NCI-H510A treated with DMSO at 0.1 percent for 48 hours (cell line): Measurements from ENCODE around the gene HRK.

ENCODE experiments used
- DNase-seq: peaks from one replicate; lab custom pipeline; 2025; lab: John Stamatoyannopoulos, UW

HRK gene

DNA sequence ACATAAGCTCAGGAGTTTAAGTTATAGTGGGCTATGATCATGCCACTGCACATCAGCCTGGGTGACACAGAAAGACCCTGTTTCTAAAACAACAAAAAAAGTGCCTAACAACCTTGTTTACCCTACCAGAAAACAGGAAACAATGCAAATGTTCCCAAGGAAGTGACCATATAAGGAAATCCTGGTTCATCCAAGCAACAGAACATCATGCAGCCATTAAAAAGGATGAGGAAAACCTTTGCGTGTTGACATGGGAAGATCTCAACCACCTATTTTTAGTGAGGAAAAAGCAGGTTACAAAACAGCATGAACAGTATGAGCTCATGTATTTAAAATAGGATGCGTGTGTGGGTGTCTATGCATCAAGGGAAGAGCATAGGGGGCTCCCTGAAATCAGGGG is 13.7 kb downstream of the HRK start:
- no peak for DNase-seq

DNA sequence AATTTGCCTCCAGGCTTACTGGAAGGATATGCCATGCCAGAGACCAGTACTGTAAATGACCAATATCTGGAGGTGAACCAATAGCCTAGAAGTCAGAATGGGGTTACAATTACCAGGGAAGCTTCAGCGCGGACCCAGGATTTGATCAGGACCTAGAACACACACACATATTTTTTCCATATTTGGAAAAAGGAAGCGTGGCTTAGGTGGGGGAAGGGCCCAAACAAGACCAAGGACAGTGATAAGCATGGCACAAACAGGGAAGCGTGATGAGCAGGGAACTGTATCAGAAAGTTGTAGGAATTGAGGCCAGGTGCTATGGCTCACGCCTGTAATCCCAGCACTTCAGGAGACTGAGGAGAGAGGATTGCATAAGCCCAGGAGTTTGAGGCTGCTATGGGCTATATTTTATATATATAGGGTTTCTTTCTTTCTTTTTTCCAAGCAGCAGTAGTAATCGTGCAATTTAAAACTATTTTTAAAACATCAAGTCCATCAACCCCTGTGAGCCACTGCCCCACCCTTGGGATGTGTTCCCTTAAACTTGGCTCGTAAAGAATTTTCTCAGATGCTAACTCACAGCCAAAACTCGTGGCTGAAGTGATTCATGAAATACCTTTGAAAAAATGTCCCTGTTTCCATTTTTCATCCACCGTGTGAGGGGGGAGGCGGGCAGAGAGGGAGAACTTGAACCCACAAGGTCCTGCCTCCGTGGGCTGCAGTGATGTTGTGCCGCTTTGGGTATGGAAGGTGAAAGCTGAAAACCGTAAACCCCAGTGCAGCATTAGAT is 16.7 kb downstream of the HRK start:
- no peak for DNase-seq

DNA sequence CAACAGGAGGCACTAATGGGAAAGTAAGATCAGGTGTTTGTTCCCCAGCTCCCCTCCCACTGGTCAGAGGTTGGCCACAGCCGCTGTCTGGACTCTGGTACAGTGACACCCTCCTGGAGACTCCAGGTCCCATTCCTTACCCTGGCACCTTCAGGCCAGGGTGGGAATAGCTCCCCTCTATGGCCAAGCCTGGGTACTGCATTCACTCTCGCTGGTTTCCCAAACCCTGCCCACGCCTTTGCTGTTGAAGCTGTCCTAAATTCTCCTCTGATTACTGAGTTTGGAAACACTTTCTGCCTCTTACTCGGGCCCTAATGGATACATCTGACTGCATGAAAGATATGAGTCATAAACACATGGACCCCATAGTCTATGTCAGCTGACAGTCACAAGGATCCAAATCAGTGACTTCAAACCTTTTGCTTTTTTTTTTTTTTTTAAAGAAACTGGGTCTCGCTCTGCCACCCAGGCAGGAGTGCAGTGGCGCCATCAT is 17.9 kb downstream of the HRK start:
- no peak for DNase-seq

DNA sequence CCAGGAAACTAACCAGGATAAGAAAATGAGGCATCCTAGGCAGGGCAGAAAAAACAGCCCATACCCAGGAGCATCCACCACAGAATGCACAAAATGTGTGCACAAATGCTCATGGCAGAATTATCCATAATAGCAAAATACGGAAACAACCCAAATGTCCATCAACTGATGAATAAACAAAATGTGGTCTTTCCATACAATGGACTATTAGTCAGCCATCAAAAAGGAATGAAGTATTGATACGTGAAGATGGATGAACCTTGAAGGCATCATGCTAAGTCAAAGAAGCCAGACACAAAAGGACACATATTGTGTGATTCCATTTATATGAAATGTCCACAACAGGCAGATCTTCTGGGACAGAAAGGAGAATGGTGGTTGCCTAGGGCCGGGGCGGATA is 19.1 kb downstream of the HRK start:
- no peak for DNase-seq

DNA sequence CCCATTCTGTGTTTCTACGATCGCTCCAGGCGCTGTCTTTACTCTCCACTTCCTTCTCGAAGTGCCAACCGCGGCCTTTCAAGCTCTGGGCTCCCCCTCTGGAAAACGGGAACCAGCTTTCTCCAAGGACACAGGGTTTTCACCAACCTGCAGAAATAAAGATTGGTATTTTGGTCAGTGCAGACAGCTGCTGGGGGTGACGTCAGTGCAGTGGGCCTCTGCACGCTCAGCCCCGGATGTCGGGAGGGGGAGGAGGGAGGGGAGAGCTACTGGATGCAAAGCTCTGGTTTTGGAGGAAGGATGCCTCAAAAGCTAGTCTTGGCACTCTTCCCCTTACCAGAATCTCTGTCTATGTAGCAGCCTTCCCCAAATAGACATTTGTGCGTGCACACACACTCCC is 19.9 kb downstream of the HRK start:
- peak; percentile 88 for DNase-seq

DNA sequence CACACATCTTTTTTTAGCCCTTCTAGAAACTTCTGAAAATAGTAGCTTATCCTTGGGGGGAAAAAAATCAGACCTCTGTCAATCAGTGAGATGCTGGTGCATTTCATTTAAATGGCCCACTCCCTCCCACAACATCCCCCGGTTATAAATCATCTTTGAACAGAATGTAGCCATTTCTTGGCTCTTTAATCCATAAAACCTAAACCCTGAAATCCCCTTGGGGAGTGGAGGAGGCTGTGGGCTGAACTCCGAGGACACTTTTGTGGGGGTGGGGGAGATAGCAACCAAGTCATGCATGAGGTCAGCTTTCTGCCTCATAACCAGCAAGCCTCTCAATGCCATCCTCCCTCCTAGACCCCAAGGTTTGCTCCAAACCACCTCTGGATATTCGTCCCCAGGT is 21.0 kb downstream of the HRK start:
- DNase-seq = no peak

DNA sequence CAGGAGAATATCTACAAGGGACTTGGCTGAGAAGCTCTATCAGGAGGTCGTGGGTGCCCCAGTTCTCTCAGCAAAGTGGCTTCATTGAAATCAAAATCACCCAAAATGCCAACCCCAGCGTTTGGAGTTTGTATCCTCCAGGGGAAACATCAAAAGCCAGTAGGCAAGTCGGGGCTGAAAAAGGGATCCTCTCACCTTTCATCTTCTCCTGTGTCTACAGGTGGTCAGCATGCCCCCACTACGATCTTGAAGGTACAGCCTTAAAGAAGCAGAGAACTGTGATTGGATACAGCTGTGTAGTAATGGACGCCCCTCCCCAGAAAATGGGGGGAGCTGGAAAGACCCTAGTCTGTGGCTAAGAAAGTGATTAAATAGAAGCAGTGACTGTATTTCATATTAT is 22.2 kb downstream of the HRK start:
- no peak for DNase-seq

DNA sequence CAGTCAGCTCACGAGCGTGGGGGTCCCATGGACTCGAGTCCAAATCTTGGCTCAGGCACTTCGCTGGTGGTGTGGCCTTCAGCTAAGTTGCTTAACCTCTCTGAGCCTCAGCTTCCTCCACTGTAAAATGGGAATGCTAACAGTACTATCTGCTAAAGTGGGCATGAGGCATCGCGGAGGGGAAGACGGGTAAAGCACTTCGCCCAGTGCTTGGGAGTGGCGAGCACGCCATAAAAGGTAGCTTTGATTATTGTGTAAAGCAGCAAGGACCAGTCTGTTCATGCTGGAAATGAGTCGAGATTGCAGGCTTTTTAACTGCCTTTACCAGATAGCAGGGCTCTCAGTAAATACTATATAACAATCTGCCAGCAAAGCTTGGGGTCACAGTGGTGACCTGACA is 24.5 kb downstream of the HRK start:
- no peak for DNase-seq

DNA sequence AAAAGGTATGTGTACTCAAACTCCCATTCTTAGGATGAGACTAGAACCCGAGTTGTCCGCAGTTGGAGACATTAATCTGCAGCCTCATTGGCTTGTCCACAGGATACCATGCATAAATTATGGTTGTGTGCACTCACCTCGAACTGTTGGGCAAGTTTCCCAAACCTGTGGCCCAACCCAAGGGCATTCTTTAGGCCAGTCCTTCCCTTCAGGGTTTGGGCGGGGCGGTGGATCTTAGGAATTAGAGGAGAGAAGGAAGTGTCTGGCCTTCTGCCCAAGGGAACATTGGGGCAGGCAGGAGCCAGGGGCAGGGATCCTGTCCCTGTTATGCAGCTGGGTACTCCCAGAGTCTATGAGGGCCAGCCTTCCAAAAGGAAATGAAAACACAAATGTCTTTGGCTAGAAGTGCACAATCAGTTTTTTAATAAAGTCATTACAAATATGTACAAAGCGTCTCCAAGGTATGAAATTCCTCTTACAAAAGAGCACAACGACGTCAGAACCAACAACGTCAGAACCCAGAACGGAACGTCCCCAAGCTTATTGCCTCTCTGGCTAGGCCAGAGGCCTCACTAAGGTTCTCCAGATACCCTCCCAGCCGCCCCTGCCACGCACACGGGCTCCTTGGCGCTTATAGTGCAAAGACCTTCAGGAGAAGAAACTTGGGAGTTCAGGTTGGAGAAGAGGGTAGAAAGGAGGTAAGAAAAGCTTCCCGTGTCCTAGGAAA is 25.3 kb downstream of the HRK start:
- DNase-seq = no peak

DNA sequence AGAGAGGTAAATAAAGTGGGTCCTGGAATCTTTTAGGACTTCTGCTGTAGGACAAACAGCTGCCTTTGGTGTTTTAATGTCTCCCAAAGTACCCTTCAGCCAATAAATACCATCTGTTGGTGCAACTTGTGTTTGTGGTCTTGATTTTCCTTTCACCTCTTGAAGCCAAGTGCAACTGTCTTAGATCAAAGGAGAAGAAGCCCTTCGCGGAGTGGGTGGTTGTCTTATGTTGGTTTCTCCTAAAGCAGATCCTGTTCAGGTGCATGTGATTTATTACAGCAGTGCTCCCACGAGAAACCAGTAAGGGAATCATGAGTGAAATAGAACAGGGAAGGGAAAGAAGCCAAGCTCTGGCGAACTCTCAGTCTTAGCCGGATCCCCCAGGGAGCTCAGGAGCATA is 27.7 kb downstream of the HRK start:
- DNase-seq = no peak

DNA sequence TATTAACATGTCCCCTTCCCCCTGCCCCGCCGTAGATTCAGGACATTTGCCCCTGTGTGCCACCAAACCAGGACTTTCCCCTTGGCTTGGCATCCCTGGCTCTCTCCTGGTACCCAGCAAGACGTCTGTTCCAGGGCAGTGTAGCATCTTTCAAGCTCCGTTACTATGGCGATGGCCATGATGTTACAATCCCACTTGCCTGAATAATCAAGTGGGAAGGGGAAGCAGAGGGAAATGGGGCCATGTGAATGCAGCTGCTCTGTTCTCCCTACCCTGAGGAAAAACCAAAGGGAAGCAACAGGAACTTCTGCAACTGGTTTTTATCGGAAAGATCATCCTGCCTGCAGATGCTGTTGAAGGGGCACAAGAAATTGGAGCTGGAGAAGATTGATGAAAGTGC is 28.9 kb downstream of the HRK start:
- no peak for DNase-seq

DNA sequence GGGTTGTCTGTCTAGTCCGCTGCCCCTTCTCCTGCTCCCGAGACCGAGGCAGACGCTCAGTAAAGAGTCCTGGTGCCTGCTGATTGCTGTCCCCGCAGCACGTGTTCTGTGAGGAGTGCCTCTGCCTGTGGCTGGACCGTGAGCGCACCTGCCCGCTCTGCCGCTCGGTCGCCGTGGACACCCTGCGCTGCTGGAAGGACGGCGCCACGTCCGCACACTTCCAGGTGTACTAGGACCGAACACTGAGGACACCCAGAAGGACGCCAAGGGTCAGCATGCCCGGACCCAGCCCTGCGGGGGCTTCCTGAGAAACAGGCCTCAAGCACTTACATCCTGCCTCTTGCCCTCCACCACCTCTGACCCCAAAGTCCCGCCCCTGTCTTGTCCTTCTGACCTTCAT is 32.0 kb downstream of the HRK start:
- DNase-seq = no peak

DNA sequence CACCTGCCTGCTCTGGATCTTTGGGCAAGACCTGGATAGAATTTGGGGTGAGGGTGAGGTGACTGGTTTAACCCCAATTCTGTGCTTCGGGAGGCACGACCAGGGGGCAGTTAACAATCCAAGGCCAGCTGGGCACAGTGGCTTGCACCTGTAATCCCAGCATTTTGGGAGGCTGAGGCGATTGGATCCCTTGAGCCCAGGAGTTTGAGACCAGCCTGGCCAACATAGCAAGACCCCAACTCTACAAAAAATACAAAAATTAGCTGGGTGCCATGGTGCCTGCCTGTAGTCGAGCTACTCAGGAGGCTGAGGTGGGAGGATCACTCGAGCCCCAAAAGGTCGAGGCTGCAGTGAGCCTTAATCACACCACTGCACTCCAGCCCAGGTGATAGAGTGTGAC is 38.2 kb downstream of the HRK start:
- DNase-seq = no peak

DNA sequence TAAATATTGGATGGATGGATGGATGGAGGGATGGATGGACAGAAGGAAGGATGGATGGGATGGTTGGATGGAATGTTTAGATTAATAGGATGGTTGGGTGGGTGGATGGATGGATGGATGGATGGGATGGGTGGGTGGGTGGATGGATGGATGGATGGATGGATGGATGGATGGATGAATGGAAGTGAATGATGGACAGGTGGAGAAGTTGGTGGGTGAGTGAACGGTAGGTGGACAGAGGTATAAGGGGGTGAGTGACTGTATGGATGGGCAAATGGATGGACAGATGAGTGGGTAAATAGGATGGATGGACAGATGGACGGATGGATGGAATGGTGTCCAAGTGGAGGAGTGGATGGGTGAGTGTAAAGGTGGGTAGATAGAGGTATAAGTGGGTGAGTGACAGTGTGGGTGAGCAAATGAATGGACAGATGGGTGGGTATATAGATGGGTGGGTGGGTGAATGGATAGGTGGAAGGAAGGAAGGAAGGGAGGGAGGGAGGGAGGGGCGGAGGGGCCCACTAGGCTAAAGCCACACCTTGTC is 41.9 kb downstream of the HRK start:
- DNase-seq = no peak

DNA sequence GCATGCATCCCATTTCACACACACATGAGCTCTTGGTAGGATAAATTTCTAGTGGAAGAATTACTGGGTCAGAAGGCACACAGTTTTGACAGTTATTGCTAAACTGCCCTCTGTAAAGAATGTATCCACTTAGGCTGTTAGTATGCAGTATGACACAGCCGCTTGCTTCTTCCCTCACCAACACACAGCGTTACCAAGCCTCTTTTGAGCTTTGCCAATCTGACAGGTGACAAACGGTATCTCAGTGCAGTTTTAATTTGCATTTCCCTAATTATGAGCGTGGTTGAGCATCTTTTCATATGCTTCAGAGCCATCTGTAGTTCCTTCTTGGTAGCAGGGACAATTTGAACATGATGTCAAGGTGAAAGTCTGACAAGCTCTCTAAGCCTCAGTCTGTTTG is 42.9 kb downstream of the HRK start:
- no peak for DNase-seq

DNA sequence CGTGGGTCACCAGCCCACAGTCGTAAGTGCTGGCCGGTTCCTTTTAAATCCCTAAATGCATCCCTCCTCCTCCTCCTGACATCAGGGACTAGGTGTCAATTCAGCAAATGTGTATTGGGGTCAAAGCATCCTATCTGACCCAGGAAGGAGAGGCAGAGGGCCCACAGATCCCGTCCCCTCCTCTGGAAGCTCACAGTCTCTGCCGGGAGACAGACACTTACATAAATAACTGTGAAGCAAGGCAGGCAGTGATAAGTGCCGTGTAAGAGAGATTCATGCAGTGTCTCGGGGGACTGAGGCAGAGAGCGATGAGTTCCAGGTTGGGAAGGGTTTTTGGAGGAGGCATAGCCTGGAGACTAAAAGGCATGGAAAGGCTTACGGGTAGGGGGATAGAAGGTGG is 44.1 kb downstream of the HRK start:
- no peak for DNase-seq

DNA sequence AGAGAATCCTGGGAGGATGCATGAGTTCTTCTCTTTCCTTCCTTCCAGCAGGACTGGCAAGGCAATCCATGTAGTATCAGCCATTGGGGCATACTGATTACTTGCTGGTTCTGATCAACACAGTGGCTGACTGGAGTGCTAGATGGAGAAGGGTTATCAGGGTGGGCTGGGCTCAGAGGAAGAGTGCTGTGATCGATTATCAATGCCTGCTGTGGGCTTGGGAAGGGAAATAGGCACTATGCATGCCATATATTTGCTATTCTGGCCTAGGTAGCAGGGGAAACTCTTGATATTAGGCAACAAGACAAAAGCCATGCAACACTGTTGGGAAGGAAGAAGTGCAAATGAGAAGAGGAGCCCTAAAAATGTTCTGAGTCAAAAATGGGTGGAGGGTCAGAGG is 45.8 kb downstream of the HRK start:
- DNase-seq = no peak

DNA sequence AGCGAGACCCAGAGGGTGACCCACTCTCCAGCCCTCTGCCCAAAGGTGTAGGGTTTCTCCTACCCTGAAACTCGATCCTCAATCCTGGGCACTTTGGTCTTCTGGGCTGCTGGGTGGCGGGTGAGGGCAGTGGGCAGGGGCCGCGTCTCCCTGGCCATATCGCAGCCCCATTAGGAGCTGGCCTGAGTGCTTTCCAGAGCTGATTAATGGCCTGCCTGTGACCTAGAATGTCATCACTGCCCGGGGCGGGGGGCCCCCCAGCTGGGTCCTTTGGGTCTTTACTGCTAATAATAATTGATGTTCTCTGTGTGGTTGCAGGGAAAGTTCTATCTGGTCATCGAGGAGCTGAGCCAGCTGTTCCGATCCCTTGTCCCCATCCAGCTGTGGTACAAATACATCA is 47.8 kb downstream of the HRK start:
- no peak for DNase-seq

DNA sequence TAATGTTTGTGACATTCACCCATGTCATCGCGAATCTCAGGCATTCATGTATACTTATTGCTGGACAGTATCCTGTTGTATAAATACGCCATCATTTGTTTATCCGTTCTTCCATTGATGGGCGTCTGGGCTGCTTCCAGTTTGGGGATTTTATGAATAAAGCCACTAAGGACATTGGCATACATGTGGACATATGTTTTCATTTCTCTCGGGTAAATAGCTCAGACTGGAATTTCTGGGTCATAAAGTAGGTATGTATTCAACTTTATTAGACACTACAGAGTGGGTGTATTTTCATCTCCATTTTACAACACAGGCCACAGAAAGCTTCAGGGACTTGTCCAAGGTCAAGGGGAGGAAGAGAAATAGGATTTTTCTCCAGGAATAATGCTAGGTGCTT is 48.9 kb downstream of the HRK start:
- no peak for DNase-seq

DNA sequence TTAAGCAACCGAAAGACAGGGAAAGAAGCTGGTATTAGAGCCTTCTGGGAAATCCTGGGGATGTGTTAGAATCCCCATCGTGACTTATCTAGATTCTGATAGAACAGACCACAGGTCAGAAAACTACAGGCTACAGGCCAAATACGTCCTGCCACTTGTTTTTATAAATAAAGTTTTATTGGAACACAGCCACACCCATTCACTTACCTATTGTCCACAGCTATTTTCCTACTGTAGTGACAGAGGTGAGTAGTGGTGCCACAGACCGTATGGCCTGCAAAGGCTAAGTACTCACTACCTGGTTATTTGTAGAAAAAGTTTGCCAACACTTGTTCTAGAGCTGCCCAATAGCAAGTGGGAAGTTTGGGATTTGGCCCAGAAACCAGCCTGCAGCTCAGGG is 53.8 kb downstream of the HRK start:
- no peak for DNase-seq

DNA sequence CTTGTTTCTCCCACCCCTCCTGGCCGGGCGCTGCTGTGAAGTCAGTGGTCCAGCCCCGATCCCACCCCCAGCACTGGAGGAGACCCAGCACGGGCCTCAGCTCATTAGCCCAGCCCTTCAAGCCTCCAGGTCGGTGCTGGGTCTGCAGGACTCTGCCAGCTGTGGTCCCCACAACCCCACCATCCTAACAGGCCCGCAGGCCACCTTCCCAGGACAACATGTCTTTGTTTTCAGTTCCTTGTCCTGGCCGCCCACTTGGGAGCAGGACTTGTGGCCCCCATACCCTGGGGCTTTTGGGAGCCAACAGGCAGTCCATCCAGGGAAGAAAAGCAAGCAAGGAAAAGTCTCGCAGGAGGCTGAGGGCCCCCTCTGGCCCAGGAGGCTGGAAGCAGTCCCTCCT is 60.0 kb downstream of the HRK start:
- DNase-seq = no peak

DNA sequence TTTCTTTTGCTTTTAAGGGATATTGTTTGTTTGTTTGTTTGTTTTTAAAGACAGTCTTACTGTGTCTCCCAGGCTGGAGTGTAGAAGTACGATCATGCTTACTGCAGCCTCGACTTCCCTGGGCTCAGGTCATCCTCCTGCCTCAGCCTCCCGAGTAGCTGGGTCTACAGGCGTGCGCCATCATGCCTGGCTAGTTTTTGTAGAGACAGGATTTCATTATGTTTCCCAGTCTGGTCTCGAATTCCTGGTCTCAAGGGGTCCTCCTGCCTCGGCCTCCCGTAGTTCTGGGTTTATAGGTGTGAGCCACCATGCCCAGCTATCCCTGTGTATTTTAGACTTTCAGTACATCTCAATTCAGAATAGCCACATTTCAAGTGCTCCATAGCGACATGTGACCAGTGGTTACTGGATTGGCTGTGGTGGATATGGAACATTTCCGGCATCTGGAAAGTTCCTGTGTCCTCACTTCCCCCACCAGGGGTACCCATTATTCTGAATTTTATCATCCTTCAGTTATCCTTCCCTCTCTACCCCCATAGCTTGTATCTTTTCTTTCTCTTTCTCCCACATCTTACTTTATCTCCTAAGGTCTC is 61.1 kb downstream of the HRK start:
- DNase-seq = no peak
